Stomach smooth muscle (tissue), 2 donors: ENCODE measurements around the gene CD40.

Source experiments
- H3K27ac ChIP-seq: one replicate; pipeline ENCODE4 v1.7.0; 2013; ENCODE audit warnings: mild to moderate bottlenecking, low read length, inconsistent platforms
- H3K27me3 ChIP-seq, 2 donors: one replicate each; pipeline ENCODE4 v1.7.0; 2013; ENCODE audit warnings: low read length in 2 of 2; ENCODE audit not compliant: insufficient read depth in 2 of 2, control insufficient read depth in 1 of 2
- H3K36me3 ChIP-seq, 2 donors: one replicate each; pipeline ENCODE4 v1.7.0; 2013; ENCODE audit warnings: low read length in 2 of 2; ENCODE audit not compliant: control insufficient read depth in 2 of 2, insufficient read depth in 2 of 2
- H3K4me1 ChIP-seq: one replicate; pipeline ENCODE4 v1.7.0; 2013; ENCODE audit warnings: low read length; ENCODE audit not compliant: control insufficient read depth, insufficient read depth
- H3K4me3 ChIP-seq, 2 donors: one replicate each; pipeline ENCODE4 v1.7.0; 2013; ENCODE audit warnings: low read length in 2 of 2
- H3K9ac ChIP-seq, 2 donors: one replicate each; pipeline ENCODE4 v1.7.0; 2013; ENCODE audit warnings: low read length in 2 of 2, mild to moderate bottlenecking in 1 of 2
- H3K9me3 ChIP-seq, 2 donors: one replicate each; pipeline ENCODE4 v1.7.0; 2013; ENCODE audit warnings: low read length in 2 of 2; ENCODE audit not compliant: control insufficient read depth in 2 of 2
- donor health status: healthy.
- donor health status: Pancreatic carcinoma.

CD40 gene

DNA sequence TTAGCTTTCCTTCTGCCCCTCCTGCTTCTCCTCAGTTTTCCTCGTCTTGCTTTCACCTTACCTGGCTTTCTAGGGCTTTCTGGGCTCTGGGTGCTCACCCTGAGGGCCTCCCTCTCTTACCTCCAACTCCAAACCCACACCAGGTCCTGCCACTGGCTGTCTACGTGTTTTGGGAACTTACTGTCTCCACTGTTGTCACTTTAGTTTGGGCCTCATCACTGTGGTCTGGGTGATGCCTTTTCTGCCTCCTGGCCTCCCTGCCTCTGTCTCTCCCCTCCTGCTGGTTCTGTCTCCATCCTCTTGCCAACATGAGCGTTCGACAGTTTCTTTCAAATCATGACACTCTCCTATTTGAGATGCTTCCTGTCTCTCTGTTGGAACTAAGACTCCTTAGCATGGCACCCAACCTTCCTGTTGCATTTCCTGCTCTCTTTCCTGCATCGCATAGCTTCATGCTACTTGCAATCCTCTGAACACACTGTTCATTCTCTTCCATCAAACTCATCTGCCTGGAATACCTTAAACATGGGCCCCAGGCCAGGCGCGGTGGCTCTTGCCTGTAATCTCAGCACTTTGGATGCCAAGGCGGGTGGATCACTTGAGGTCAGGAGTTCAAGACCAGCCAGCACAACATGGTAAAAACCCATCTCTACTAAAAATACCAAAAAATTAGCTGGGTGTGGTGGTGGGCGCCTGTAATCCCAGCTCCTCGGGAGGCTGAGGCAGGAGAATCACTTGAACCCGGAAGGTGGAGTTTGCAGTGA, 5.5 kb downstream of the CD40 start:
- no peaks in the 10 kb centered on the region for H3K27me3 ChIP-seq
- peaks cover 5 to 18% of the 10 kb centered on the region in 2 donors for H3K36me3 ChIP-seq
- H3K9me3 ChIP-seq: no peaks in the 10 kb centered on the region
- peaks cover 21% of the 10 kb centered on the region for H3K4me1 ChIP-seq
- H3K9ac ChIP-seq: no peak overlapping the region
- H3K4me3 ChIP-seq: no peak overlapping the region
- no peak overlapping the region for H3K27ac ChIP-seq

- H3K36me3 ChIP-seq: peaks cover 5 to 18% of the 10 kb centered on the region in 2 donors
- no peak overlapping the region for H3K4me3 ChIP-seq
- no peaks in the 10 kb centered on the region for H3K9me3 ChIP-seq
- H3K4me1 ChIP-seq: peaks cover 6% of the 10 kb centered on the region
- H3K9ac ChIP-seq: no peak overlapping the region
- peaks cover 0 to 5% of the 10 kb centered on the region in 2 donors for H3K27me3 ChIP-seq
- no peak overlapping the region for H3K27ac ChIP-seq
These were observed 8.4 kb downstream of the CD40 start for GRCh38 chr20:46126440-46127056.

DNA sequence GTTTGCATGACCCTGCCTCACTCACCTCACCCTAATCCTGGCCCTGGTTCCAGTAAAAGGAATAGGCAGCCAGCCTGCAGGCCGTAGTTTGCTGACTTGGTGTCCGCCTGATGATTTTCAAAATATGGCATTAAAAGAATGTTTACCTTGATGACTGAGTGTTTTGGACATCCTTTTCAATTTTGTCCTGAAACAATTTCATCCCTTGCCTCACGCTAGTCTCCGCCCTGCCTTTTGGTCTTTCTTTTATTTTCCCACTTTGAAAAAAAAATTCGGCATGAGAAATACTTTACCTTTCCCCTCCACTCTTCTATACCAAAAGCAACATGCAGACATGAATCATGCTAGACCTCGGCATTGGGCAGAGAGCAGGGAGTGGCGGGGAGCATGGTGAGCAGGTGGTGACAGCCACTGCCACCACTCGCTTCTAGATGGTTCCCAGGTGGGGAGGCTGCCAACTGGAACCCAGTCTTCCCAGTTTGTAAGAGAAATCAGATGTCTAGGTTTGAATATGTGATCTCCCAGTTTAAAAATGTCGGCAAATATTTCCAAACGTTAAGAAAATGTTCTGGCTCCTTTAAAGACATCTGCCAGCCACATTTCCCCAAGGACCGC, 9.4 kb downstream of the CD40 start:
- H3K27ac ChIP-seq: no peak overlapping the region
- no peak overlapping the region for H3K9ac ChIP-seq
- H3K9me3 ChIP-seq: no peaks in the 10 kb centered on the region
- no peak overlapping the region for H3K4me3 ChIP-seq
- H3K36me3 ChIP-seq: peaks cover 5 to 13% of the 10 kb centered on the region in 2 donors
- H3K4me1 ChIP-seq: peaks cover 6% of the 10 kb centered on the region
- peaks cover 4 to 11% of the 10 kb centered on the region in 2 donors for H3K27me3 ChIP-seq

- H3K9ac ChIP-seq: no peak overlapping the region
- H3K9me3 ChIP-seq: no peaks in the 10 kb centered on the region
- H3K4me1 ChIP-seq: peaks cover 11% of the 10 kb centered on the region
- peaks cover 0 to 9% of the 10 kb centered on the region in 2 donors for H3K36me3 ChIP-seq
- H3K27ac ChIP-seq: no peak overlapping the region
- peaks cover 4 to 19% of the 10 kb centered on the region in 2 donors for H3K27me3 ChIP-seq
- no peak overlapping the region for H3K4me3 ChIP-seq
These were observed 10.4 kb downstream of the CD40 start for GRCh38 chr20:46128310-46129151.

DNA sequence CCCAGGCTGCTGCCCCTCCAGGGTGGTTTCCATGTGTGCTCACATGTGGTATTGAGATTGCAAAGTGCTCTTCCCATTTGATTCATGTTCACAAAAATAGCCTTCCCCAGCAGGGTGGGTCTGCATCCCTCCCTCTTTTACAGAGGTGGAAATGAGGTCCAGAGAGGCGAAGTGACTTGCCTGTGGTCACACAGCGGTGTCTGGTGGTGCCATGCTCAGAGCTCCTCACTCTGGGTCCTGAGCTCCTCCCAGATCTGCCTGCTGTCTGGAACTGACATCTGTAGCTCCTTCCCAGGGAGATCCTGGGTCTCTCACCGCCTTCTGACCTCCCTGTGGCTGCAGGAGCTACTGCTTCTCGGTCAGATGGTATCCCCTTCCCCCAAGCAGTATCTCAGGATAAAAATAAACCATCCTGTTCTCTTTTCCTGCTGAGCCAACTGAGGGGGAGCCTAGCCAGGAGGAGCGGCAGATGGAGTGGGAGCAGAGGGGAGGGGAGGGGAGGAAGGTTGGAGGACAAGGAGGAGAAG, 11.9 kb downstream of the CD40 start:
- Histone ChIP-seq H3K27ac (no peak overlapping the region), H3K9me3 (no peaks in the 10 kb centered on the region), H3K27me3 (peaks cover 10 to 27% of the 10 kb centered on the region in 2 donors), H3K4me3 (no peak overlapping the region), H3K36me3 (peaks cover 0 to 5% of the 10 kb centered on the region in 2 donors), H3K4me1 (peaks cover 11% of the 10 kb centered on the region), H3K9ac (peak overlapping the region in 1 of 2 donors; percentile 13)

GRCh38 chr20:46130534-46130933, 12.4 kb downstream of the CD40 start:
- Histone ChIP-seq H3K36me3 (peaks cover 0 to 5% of the 10 kb centered on the region in 2 donors), H3K4me1 (peaks cover 11% of the 10 kb centered on the region), H3K9ac (no peak overlapping the region), H3K9me3 (no peaks in the 10 kb centered on the region), H3K4me3 (no peak overlapping the region), H3K27ac (no peak overlapping the region), H3K27me3 (peaks cover 14 to 27% of the 10 kb centered on the region in 2 donors)

- H3K4me1 ChIP-seq: peaks cover 11% of the 10 kb centered on the region
- no peak overlapping the region for H3K27ac ChIP-seq
- H3K27me3 ChIP-seq: peaks cover 22 to 34% of the 10 kb centered on the region in 2 donors
- no peaks in the 10 kb centered on the region for H3K9me3 ChIP-seq
- no peak overlapping the region for H3K9ac ChIP-seq
- H3K36me3 ChIP-seq: peaks cover 0 to 2% of the 10 kb centered on the region in 2 donors
- no peak overlapping the region for H3K4me3 ChIP-seq
These were observed 13.3 kb downstream of the CD40 start for GRCh38 chr20:46131396-46131795.

DNA sequence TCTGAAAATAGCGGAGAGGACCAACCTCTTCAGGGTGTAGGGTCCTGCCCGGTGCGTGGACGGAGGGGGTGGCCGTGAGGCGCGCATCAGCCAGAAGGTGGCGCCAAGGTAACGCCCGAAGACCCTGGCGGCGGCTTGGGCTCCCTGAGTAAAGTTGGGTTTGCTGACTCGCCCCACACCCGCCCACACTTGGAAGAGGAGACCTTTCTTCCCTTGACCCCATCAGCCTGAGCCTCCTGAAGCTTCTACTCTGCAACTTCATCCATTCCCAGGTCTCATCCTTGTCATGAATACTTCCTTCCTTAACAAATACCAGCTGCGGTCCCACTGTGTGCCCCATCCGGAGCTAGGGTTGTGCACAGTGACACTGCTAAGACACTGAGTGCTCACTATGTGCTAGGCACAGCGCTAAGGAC, 14.6 kb downstream of the CD40 start:
- Histone ChIP-seq H3K9ac (no peak overlapping the region), H3K36me3 (peaks cover 0 to 2% of the 10 kb centered on the region in 2 donors), H3K9me3 (no peaks in the 10 kb centered on the region), H3K4me1 (peaks cover 11% of the 10 kb centered on the region), H3K27me3 (peaks cover 30 to 44% of the 10 kb centered on the region in 2 donors), H3K4me3 (no peak overlapping the region), H3K27ac (no peak overlapping the region)

DNA sequence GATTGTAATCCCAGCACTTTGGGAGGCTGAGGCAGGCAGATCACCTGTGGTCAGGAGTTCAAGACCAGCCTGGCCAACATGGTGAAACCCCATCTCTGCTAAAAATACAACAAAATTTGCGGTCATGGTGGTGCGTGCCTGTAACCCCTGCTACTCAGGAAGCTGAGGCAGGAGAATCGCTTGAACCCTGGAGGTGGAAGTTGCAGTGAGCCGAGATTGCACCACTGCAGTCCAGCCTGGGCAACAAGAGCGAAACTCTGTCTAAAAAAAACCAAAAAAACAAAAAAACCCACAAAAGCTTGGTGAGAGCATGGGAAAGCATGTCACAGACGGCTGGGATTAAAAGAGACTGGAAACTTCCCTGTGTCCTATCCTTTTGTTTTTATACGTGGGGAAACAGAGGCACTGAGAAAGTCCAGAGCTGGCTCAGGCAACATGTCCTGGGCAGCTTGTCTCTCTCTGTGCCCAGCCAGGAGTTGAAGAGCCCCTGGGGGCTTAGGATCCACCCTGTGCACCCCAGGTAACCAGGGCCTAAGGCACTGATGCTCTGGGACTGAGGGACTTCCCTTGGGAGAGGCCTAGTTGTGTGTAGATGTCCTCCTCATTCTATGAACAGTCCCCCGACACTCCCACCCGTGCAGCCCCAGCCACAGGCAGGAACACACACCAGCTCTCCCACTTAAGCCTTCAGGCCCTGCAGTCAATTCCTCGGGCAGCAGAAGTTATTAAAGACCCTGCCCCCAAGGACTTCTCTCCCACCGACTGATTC, 16.0 kb downstream of the CD40 start:
- H3K27ac ChIP-seq: no peak overlapping the region
- peaks cover 8% of the 10 kb centered on the region for H3K4me1 ChIP-seq
- H3K4me3 ChIP-seq: no peak overlapping the region
- no peaks in the 10 kb centered on the region for H3K9me3 ChIP-seq
- no peaks in the 10 kb centered on the region for H3K36me3 ChIP-seq
- H3K27me3 ChIP-seq: peaks cover 42 to 54% of the 10 kb centered on the region in 2 donors
- H3K9ac ChIP-seq: no peak overlapping the region
